Left renal cortex interstitium (tissue), 4 donors: ENCODE measurements around the gene NRL. TPM values are rescaled to one million over a fixed set of nuclear protein-coding genes. Genes with fewer than 3 reads are reported as not detected.
"Not testable (repeated sequence)": the region's sequence is repeated elsewhere in the genome, so short reads cannot be mapped to it uniquely, and the experiment has no call there.

Source experiments
- DNase-seq, 4 donors: peaks; one replicate each; pipeline ENCODE4 v3.0.0-alpha.2; 2013; ENCODE audit warnings: low read depth in 4 of 4, low spot score in 2 of 4, missing footprints in 1 of 4
- polyA plus RNA-seq, 4 donors: library from polyadenylated mRNA; unstranded; fragments of 120-200 nt; gene quantifications; one replicate each; pipeline ENCODE4 v1.2.1, GENCODE V29; 2013; ENCODE audit not compliant: insufficient read length in 4 of 4

The NRL gene
- polyA plus RNA-seq, 4 donors = 2.2 to 5.2 (median 3.0) TPM

DNA sequence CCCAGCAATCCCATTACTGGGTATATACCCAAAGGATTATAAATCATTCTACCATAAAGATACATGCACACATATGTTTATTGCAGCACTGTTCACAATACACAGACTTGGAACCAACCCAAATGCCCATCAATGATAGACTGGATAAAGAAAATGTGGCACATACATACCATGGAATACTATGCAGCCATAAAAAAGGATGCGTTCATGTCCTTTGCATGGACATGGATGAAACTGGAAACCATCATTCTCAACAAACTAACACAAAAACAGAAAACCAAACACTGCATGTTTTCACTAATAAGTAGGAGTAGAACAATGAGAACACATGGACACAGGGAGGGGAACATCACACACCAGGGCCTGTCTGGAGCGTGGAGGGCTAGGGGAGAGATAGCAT is 83.4 kb downstream of the NRL start:
- DNase-seq = not testable (repeated sequence)

DNA sequence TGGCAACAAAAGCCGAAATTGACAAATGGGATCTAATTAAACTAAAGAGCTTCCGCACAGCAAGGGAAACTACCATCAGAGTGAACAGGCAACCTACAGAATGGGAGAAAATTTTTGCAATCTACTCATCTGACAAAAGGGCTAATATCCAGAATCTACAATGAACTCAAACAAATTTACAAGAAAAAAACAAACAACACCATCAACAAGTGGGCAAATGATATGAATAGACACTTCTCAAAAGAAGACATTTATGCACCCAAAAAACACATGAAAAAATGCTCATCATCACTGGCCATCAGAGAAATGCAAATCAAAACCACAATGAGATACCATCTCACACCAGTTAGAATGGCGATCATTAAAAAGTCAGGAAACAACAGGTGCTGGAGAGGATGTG is 85.1 kb downstream of the NRL start:
- not testable (repeated sequence) for DNase-seq

Other genes with a start within 250 kb of the NRL start
- 10 to 100 TPM; 47.4 to 60.4 (median 56.5) TPM for gene DHRS4, start 161.2 kb downstream of the NRL start, polyA plus RNA-seq
- gene DHRS4L2, start 126.0 kb downstream of the NRL start, polyA plus RNA-seq = 10 to 100 TPM; 28.4 to 43.5 (median 36.9) TPM
- gene CARMIL3, start 62.9 kb downstream of the NRL start, polyA plus RNA-seq = 1 to 10 TPM; 1.3 to 2.4 (median 1.7) TPM
- gene CPNE6, start 43.4 kb downstream of the NRL start, polyA plus RNA-seq = under 1 TPM in 1 of 4 donors, not detected in 3; 0.11 TPM
- gene PCK2, start 20.6 kb downstream of the NRL start, polyA plus RNA-seq = 10 to 100 TPM; 28.6 to 35.6 (median 30.8) TPM
- 10 to 100 TPM; 77.2 to 88.6 (median 83.0) TPM for gene DCAF11, start 172 bp downstream of the NRL start, polyA plus RNA-seq
- 1 to 10 TPM in 3 of 4 donors, under 1 TPM in 1; 0.48 to 2.2 (median 1.3) TPM for gene FITM1, start 15.7 kb upstream of the NRL start, polyA plus RNA-seq
- gene PSME1, start 21.2 kb upstream of the NRL start, polyA plus RNA-seq = 100 to 1,000 TPM; 185 to 235 (median 203) TPM
- 10 to 100 TPM; 12.3 to 29.3 (median 22.3) TPM for gene EMC9, start 26.6 kb upstream of the NRL start, polyA plus RNA-seq
- gene PSME2, start 31.7 kb upstream of the NRL start, polyA plus RNA-seq = 100 to 1,000 TPM; 150 to 177 (median 159) TPM
- gene RNF31, start 32.5 kb upstream of the NRL start, polyA plus RNA-seq = 10 to 100 TPM; 43.6 to 60.2 (median 57.7) TPM
- 10 to 100 TPM; 52.3 to 68.0 (median 59.7) TPM for gene IRF9, start 46.3 kb upstream of the NRL start, polyA plus RNA-seq
- gene REC8, start 57.1 kb upstream of the NRL start, polyA plus RNA-seq = 10 to 100 TPM; 46.0 to 93.7 (median 68.0) TPM
- 10 to 100 TPM; 32.7 to 40.9 (median 37.0) TPM for gene IPO4, start 73.9 kb upstream of the NRL start, polyA plus RNA-seq
- 10 to 100 TPM; 31.9 to 52.0 (median 43.9) TPM for gene TM9SF1, start 80.5 kb upstream of the NRL start, polyA plus RNA-seq
- 10 to 100 TPM in 2 of 4 donors, 1 to 10 TPM in 2; 3.1 to 13.9 (median 7.2) TPM for gene TSSK4, start 90.7 kb upstream of the NRL start, polyA plus RNA-seq
- 10 to 100 TPM; 43.3 to 76.6 (median 53.2) TPM for gene CHMP4A, start 98.5 kb upstream of the NRL start, polyA plus RNA-seq
- 10 to 100 TPM; 10.2 to 18.0 (median 12.1) TPM for gene MDP1, start 101.1 kb upstream of the NRL start, polyA plus RNA-seq
- gene NEDD8, start 117.4 kb upstream of the NRL start, polyA plus RNA-seq = 100 to 1,000 TPM; 206 to 248 (median 222) TPM
- gene GMPR2, start 118.0 kb upstream of the NRL start, polyA plus RNA-seq = 100 to 1,000 TPM; 106 to 121 (median 117) TPM
- gene TINF2, start 127.7 kb upstream of the NRL start, polyA plus RNA-seq = 10 to 100 TPM; 54.2 to 64.5 (median 57.8) TPM
- 1 to 10 TPM in 3 of 4 donors, under 1 TPM in 1; 0.92 to 4.5 (median 2.5) TPM for gene TGM1, start 148.2 kb upstream of the NRL start, polyA plus RNA-seq
- gene RABGGTA, start 156.6 kb upstream of the NRL start, polyA plus RNA-seq = 10 to 100 TPM; 18.0 to 31.1 (median 20.8) TPM
- gene DHRS1, start 184.8 kb upstream of the NRL start, polyA plus RNA-seq = 10 to 100 TPM; 41.0 to 52.5 (median 49.9) TPM
- gene NOP9, start 184.9 kb upstream of the NRL start, polyA plus RNA-seq = 10 to 100 TPM; 24.1 to 29.0 (median 26.9) TPM
- gene CIDEB, start 193.0 kb upstream of the NRL start, polyA plus RNA-seq = 10 to 100 TPM; 22.4 to 25.3 (median 23.9) TPM
- 1 to 10 TPM; 1.6 to 5.6 (median 2.9) TPM for gene LTB4R2, start 195.2 kb upstream of the NRL start, polyA plus RNA-seq
- 1 to 10 TPM; 2.2 to 7.3 (median 5.0) TPM for gene LTB4R, start 196.6 kb upstream of the NRL start, polyA plus RNA-seq
- gene ADCY4, start 220.1 kb upstream of the NRL start, polyA plus RNA-seq = 10 to 100 TPM; 15.8 to 26.6 (median 21.4) TPM
- gene RIPK3, start 225.0 kb upstream of the NRL start, polyA plus RNA-seq = 1 to 10 TPM; 2.6 to 4.4 (median 3.5) TPM